HG03442 (cell line): ENCODE data around the gene MTOR.
"Not testable (repeated sequence)": the region's sequence is repeated elsewhere in the genome, so short reads cannot be mapped to it uniquely, and the experiment has no call there.

Source experiments
- ATAC-seq: cut with Tn5 transposase; IDR thresholded peaks from one replicate; pipeline ENCODE4 v1.9.1; 2021; ENCODE audit warnings: mild to moderate bottlenecking, moderate library complexity; ENCODE audit not compliant: unreplicated experiment

The MTOR gene

DNA sequence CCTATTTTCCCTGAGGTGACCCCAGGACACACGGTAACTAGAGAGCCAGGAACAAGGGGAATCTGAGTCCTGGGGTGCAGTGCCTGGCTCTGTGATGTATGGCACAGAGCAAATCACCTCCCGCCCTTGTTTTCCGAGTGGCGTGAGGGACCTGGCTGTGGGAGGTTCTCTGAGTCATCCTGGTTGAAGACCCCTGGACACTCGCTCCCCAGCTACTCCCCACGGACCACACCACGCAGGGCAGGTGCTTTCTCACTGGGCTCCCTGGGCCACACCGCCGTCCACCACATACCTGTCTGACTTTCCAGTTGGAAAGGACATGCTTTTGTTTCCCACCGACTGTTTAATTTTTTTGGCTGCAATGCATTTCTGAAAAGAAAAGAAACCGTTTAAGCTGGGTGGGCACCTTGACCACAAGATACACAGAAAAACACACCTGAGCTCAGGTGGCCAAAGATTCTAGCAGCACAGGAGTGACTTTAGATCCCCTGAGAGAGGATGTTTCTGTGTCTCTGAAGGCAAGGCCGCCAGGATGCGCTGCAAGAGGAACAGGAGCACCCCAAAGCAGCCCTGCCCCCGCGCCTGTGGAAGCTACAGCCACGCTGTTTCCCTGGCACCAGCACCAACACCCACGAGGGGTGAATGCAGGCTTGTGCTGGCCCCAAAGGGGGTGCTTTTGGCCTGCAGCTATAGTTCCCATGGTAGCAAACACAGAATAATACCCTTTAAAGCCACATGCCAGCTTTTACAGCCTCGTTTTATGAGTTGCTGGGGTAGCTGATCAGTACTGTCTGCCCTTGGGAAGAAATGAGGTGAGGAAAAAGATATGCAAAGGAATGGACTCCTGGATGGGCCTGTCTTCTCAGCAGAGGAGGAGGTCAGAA lies 194.4 kb downstream of the MTOR start:
- no peak for ATAC-seq

DNA sequence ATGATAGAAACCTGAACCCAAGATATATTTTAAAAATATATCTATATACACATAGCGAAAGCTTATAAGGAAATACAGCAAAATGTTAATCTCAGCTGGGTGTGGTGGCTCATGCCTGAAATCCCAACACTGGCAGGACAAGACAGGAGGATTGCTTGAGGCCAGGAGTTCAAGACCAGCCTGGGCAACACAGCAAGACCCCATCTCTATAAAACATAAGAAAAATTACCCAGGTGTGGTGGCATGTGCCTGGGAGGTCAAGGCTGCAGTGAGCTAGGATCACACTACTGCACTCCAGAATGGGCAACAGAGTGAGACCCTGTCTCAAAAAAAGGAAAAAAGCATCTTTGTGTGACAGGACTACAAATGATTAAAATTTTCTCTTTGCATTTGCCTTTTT lies 196.6 kb downstream of the MTOR start:
- ATAC-seq = no peak

DNA sequence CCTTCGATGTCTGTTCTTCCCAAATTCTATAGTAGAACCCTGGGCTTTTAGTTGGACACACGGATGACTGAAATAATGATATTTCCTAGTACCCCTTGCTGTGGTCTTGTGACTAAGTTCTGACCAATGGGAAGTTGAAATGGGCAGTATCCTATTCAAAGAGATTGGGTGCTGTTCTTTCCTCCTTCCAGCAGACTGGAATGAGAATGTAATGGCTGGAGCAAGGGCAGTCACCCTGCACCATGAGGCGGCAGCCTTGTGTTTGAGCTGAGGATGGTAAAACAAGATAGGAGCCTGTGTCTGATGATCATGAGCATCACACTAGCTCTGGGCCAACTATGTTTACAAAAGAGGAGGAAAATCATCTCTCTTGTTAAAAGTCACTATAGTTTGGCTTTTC lies 197.4 kb downstream of the MTOR start:
- ATAC-seq = no peak

DNA sequence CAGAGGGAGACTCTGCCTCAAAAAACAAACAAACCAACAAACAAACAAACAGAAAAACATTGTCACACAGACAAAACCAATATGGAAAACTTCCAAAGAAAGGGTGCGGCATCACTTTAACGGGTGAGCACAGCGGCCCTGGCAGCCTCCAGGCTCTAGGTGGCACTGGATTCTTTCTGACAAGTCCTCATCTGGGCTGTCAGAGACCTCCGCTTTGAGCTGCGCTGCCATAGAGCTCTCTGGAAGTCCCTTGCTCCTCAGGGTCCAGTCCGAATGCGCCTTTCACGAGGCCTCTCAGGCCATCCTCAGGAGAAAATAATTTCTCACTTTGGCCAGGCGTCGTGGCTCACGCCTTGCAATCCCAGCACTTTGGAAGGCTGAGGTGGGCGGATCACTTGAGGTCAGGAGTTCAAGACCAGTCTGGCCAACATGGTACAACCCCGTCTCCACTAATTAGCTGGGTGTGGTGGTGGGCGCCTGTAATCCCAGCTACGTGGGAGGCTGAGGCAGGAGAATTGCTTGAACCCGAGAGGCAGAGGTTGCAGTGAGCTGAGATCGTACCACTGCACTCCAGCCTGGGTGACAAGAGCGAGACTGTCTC lies 198.3 kb downstream of the MTOR start:
- not testable (repeated sequence) for ATAC-seq

DNA sequence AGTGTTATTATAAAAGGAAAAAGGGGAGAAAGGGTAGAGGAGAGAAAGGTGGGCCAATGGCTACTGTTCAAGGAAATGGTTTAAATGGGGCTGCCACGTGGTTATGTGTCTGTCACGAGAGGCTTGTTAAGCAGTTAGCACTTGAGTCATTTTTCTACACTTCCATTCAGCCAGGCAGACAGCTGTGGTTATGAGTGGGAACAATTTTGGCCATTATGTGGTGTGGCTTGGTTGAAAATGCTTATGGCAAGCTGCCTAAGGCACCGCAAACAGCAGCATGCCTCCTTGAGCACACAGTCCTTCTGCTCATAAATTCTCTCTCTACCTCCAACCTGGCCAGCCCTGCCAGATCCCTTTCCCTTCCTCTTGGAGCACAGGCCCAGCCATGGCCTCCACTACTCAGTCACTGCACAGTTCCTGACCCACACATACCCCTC lies 199.4 kb downstream of the MTOR start:
- ATAC-seq = no peak

DNA sequence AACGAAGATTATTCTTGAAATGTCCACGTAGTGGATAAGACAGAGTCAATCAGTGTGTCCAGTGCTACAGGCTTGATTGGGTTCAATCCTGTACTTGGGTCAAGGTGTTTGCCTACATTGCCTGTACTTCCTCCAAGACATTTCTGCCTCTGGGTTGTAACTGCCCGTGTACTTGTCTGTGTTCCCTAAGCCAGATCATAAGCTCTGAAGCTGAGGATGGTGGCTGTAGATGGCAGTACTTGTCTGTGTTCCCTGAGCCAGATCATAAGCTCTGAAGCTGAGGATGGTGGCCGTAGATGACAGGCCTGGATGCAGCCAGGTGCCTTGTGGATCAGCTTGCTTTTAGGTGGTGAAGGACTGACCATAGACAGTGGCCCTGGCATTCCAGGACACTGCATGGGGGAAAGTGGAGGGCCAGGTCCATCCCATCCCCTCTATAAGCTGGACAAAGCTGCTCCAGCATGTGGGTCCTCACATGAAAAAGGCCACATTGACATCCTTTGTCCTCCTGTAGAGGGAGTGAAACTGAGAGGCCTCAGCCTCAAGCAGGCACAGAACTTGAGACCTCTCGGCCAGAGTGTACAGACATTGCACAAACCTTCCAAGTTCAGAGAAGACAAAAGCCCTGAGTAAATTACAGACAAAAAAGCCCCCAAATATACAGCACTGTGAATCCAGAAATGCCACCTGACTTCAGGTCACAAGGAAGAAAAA lies 200.5 kb downstream of the MTOR start:
- ATAC-seq = no peak

DNA sequence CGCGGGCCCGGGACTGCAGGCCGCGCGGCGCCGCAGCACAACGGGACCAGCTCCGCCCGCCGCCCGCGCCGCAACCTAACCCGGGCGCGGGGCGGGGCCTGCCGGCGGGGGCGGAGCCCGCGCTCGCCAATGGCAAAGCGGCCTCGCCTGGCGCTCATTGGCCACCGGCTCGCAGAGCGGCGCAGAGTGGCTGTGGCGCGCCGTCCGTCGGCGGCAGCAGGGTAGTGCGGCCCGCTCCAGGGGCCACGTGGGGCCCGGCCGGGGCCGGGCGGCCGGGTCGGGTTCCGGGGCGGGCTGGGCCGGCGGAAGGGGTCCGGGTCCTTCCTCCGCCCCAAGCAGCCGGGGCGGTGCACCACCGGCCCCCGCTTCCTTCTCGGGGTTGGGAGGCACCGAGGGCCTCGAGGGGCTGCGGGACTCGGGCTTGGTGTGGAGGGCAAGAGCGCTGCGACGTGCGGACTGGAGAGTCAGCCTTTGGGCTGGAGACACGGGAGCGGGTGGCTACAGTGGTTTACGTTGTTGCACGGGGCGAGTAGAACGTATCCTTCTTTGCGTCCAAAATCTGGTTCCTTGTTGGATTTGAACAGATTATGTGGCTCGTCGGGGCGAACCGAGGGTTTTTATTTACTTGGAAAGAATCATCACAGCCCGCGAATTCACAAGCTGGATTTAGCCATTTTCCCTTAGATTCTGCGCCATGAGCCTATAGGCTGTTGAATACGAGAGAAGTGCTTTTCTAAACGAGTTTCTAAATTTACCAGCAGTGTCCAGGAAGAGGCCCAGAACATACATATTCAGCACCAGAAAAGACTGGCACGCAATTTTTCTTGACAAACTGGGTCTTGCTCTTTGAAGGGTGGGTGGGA lies 202.2 kb downstream of the MTOR start, which contains the start of gene SRM:
TSS of gene SRM (minus strand) at position 51 of the 863 bp plus-strand sequence. CDS start 75 bp downstream, outside the sequence.
- peak; percentile 78 for ATAC-seq

DNA sequence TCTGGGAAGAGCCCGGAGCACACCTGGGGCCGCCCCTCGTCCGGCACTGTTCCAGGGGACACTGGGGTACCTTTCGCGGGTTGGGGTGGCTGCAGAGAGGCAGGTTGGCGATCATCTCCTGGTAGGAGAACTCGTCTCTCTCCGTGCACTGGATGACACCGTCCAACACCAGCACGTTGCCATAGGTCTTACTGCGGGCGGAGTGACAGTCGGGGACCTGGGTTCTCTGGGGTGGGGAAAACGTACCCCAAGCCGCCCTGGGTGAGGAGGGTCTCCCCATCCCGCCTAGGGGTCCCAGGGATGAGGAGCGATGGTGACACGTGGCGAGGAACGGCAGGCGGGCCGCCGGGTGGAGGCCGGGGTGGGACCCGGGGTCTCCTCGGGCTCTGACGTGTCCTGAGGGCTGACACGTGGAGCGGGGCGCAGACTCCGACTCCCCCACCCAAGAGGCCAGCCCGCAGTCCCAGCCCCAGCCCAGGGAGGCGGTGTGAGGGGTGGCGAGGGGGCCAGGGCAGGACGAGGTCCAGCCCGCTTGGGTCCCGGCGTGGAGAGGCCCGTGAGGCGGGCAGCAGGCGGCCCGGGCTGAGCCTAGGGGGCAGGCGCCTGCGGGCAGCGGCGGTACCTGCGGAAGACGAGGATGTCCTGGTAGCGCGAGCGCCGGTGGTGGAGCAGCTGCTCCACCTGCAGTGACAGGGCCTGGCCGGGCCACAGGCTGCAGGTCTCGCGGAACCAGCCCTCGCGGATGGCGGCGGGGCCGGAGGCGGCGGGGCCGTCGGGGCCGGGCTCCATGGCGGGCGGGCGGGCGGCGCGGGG lies 203.0 kb downstream of the MTOR start:
- no peak for ATAC-seq

DNA sequence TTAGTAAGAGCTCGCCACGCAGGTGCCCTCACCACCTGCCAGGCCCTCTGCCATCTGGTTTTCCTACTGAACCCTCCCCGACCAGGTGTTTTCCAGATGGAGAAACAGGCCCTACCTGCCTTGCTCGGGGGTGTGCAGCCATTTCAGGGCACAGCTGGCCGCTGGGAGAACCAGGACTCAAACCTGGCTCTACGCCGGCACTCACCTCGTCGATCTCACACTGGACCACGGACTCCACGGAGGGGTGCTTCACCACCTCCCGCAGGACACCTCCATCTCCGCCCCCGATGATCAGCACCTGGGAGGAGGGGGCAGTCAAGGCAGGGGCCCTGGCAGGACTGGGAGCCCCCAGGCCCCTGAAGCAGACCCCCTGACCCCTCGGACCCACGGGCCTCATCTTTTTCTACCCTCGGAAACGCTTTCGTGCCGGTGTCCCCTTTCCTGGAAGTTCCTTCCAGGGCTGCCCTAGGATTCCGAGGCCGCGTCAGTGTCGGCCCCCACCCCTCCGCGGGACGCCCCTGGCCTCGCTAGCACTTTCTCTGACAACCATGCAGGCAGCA lies 203.7 kb downstream of the MTOR start:
- ATAC-seq = no peak

DNA sequence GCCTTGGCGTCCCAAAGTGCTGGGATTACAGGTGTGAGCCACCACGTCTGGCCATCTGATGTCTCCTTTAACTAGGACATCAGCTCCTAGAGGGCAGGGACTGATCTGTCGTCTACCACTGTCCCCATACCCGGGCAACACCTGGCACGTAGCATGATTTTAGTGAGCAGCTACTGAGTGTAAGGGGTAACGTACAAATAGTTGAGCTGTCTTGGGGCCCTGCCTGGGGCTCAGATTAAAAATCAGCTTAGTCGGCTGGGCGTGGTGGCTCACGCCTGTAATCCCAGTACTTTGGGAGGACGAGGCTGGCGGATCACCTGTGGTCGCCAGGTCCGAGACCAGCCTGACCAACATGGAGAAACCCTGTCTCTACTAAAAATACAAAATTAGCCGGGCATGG lies 204.3 kb downstream of the MTOR start:
- no peak for ATAC-seq

DNA sequence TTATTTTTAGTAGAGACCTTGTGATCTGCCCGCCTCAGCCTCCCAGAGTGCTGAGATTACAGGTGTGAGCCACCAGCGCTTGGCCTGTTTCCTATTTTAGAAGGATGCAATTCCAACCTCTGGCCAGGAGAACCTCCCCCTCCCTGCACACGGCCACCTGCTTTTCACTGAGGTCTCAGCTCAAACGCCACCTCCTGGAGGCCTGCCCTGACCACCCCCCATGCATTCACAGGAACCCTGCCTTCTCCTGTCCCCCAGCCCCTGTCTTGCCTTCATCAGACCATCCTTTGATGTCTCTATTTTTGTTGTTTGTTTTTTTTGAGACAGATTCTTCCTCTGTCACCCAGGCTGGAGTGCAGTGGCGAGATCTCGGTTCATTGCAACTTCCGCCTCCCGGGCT lies 204.9 kb downstream of the MTOR start:
- ATAC-seq = no peak
